ENCODE data around the gene IL18BP. TPM values are rescaled to one million over a fixed set of nuclear protein-coding genes. Genes with fewer than 3 reads are reported as not detected.
A peak's percentile ranks its signal among the peaks of the same experiment; 100 is the strongest.

IL18BP gene
- total RNA-seq, 1 donor from 2014 or later = 19.8 TPM

- Mint-ChIP-seq H3K4me1 (ENCODE audit: low read depth) (no peaks in the 10 kb centered on the region), H3K36me3 (ENCODE audit: insufficient read depth) (peaks cover 17% of the 10 kb centered on the region), H3K4me3 (ENCODE audit: low read depth) (no peak overlapping the region), H3K27ac (peak overlapping the region; percentile 31), H3K27me3 (no peaks in the 10 kb centered on the region), H3K9me3 (ENCODE audit: low read depth) (no peaks in the 10 kb centered on the region)
- TF ChIP-seq CTCF (IDR thresholded peaks at IDR 0.05; ENCODE audit: unreplicated experiment) = no peak
- no peak for DNase-seq (ENCODE audit: low spot score, unreplicated experiment)
These were observed 7.8 kb downstream of the IL18BP start for GRCh38 chr11:72006309-72007088.

GRCh38 chr11:72007089-72007476 is 8.4 kb downstream of the IL18BP start:
- Mint-ChIP-seq H3K9me3 (ENCODE audit: low read depth) (no peaks in the 10 kb centered on the region), H3K4me1 (ENCODE audit: low read depth) (no peaks in the 10 kb centered on the region), H3K27ac (no peak overlapping the region), H3K4me3 (ENCODE audit: low read depth) (no peak overlapping the region), H3K36me3 (ENCODE audit: insufficient read depth) (peaks cover 20% of the 10 kb centered on the region), H3K27me3 (no peaks in the 10 kb centered on the region)
- no peak for TF ChIP-seq CTCF (IDR thresholded peaks at IDR 0.05; ENCODE audit: unreplicated experiment)
- no peak for DNase-seq (ENCODE audit: low spot score, unreplicated experiment)

GRCh38 chr11:72007587-72007986 is 8.9 kb downstream of the IL18BP start:
- Mint-ChIP-seq H3K36me3 (ENCODE audit: insufficient read depth) (peaks cover 20% of the 10 kb centered on the region), H3K4me1 (ENCODE audit: low read depth) (no peaks in the 10 kb centered on the region), H3K9me3 (ENCODE audit: low read depth) (no peaks in the 10 kb centered on the region), H3K27me3 (no peaks in the 10 kb centered on the region), H3K4me3 (ENCODE audit: low read depth) (no peak overlapping the region), H3K27ac (peak overlapping the region; percentile 66)
- DNase-seq (ENCODE audit: low spot score, unreplicated experiment) = no peak
- no peak for TF ChIP-seq CTCF (IDR thresholded peaks at IDR 0.05; ENCODE audit: unreplicated experiment)

- H3K27ac Mint-ChIP-seq = peak overlapping the region; percentile 86
These were observed 10.0 kb downstream of the IL18BP start for GRCh38 chr11:72008728-72009127.

GRCh38 chr11:72009156-72009555 is 10.4 kb downstream of the IL18BP start:
- peaks cover 24% of the 10 kb centered on the region for H3K36me3 Mint-ChIP-seq (ENCODE audit: insufficient read depth)
- no peaks in the 10 kb centered on the region for H3K4me1 Mint-ChIP-seq (ENCODE audit: low read depth)
- no peaks in the 10 kb centered on the region for H3K9me3 Mint-ChIP-seq (ENCODE audit: low read depth)
- H3K27me3 Mint-ChIP-seq = no peaks in the 10 kb centered on the region
- no peak for DNase-seq (ENCODE audit: low spot score, unreplicated experiment)
- H3K4me3 Mint-ChIP-seq (ENCODE audit: low read depth) = no peak overlapping the region
- H3K27ac Mint-ChIP-seq = peak overlapping the region; percentile 86
- TF ChIP-seq CTCF (IDR thresholded peaks at IDR 0.05; ENCODE audit: unreplicated experiment) = no peak

More at GRCh38 chr11:72008728-72009127, 10.0 kb downstream of the IL18BP start:
- H3K36me3 Mint-ChIP-seq (ENCODE audit: insufficient read depth) = peaks cover 24% of the 10 kb centered on the region
- H3K27me3 Mint-ChIP-seq = no peaks in the 10 kb centered on the region
- H3K9me3 Mint-ChIP-seq (ENCODE audit: low read depth) = no peaks in the 10 kb centered on the region
- H3K4me3 Mint-ChIP-seq (ENCODE audit: low read depth) = no peak overlapping the region
- no peak for TF ChIP-seq CTCF (IDR thresholded peaks at IDR 0.05; ENCODE audit: unreplicated experiment)
- no peak for DNase-seq (ENCODE audit: low spot score, unreplicated experiment)
- no peaks in the 10 kb centered on the region for H3K4me1 Mint-ChIP-seq (ENCODE audit: low read depth)

All from progenitor cell of endocrine pancreas (in vitro differentiated cells).